ENCODE measurements around the gene GPBP1. TPM values are rescaled to one million over a fixed set of nuclear protein-coding genes. Genes with fewer than 3 reads are reported as not detected.

The GPBP1 gene
- total and polyA plus RNA-seq, 2 experiments from 2014 or later = 105 to 109 TPM

DNA sequence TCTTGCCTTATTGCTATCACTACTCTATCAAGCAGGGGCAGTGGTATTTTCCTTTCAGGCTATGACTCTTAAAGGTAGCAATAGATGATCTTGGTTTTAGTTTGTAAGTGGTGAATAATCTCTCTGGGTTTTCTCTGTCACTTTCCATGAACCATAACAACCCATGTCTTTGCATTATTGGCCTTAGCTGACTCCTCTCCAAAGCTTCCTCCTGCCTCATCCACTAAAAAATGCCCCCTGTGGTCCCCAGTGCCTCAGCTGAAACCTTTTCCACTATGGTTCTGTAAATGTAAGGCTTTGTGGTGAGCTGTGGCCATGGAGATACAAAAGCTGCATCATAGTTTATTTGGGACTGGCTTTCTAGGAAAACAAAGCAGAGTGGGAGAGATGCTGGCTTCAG is 128.8 kb downstream of the GPBP1 start (continued):
- TF ChIP-seq, protein P1, sequence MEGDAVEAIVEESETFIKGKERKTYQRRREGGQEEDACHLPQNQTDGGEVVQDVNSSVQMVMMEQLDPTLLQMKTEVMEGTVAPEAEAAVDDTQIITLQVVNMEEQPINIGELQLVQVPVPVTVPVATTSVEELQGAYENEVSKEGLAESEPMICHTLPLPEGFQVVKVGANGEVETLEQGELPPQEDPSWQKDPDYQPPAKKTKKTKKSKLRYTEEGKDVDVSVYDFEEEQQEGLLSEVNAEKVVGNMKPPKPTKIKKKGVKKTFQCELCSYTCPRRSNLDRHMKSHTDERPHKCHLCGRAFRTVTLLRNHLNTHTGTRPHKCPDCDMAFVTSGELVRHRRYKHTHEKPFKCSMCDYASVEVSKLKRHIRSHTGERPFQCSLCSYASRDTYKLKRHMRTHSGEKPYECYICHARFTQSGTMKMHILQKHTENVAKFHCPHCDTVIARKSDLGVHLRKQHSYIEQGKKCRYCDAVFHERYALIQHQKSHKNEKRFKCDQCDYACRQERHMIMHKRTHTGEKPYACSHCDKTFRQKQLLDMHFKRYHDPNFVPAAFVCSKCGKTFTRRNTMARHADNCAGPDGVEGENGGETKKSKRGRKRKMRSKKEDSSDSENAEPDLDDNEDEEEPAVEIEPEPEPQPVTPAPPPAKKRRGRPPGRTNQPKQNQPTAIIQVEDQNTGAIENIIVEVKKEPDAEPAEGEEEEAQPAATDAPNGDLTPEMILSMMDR (conservative IDR thresholded peaks at IDR 0.05; ENCODE audit: low read depth in 2 of 2) = no peak
- TF ChIP-seq, protein P2, sequence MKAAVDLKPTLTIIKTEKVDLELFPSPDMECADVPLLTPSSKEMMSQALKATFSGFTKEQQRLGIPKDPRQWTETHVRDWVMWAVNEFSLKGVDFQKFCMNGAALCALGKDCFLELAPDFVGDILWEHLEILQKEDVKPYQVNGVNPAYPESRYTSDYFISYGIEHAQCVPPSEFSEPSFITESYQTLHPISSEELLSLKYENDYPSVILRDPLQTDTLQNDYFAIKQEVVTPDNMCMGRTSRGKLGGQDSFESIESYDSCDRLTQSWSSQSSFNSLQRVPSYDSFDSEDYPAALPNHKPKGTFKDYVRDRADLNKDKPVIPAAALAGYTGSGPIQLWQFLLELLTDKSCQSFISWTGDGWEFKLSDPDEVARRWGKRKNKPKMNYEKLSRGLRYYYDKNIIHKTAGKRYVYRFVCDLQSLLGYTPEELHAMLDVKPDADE (IDR thresholded peaks at IDR 0.05) = no peak
- TF ChIP-seq ZNF331 (CRISPR knock-in tag; IDR thresholded peaks at IDR 0.05; ENCODE audit: low read depth) (no peak), POLR2AphosphoS5 (IDR thresholded peaks at IDR 0.05; ENCODE audit: low read depth) (no peak), NANOG (IDR thresholded peaks at IDR 0.05; ENCODE audit: borderline replicate concordance) (no peak), EZH2phosphoT487 (IDR thresholded peaks at IDR 0.05; ENCODE audit: unreplicated experiment) (no peak)

DNA sequence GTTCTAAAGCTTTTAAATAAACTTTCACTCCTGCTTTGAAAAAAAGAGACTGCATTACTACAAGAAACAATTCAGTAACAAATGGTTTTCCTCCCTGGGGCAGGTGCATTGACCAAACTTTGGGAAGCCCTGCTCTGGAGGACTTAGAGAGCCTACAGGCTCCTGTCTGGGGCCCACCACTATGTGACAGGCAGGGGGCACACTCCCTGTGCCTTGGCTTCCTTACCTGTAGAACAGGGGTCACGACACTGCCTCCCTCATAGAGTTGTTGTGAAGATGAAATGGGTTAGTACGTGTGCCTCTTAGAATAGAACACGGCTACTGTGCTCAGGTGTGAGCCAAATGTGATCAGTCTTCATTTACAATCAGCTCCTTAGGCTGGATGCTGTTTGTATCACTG is 130.1 kb downstream of the GPBP1 start:
- ATAC-seq (peak; percentile 90), DNase-seq (ENCODE audit: low spot score) (peak; percentile 55)
- peaks cover 11% of the 10 kb centered on the region; the same call in 2 of the 3 replicates for H3K36me3 Mint-ChIP-seq (ENCODE audit: low read depth)
- no peaks in the 10 kb centered on the region for H3K27me3 ChIP-seq (ENCODE audit: insufficient read depth)
- no peak overlapping the region for H3K4me2 ChIP-seq
- peaks cover 3% of the 10 kb centered on the region; the same call in 2 of the 3 replicates for H3K4me1 Mint-ChIP-seq
- H3K27ac ChIP-seq (ENCODE audit: low read depth) = no peak overlapping the region
- TF ChIP-seq ZNF331 (CRISPR knock-in tag; IDR thresholded peaks at IDR 0.05; ENCODE audit: low read depth) (no peak), STAT1 (IDR thresholded peaks at IDR 0.05; ENCODE audit: unreplicated experiment) (no peak)
- TF ChIP-seq, protein P1 (conservative IDR thresholded peaks at IDR 0.05; ENCODE audit: low read depth in 2 of 2) = peak; percentile 60 to 72
- H3K9me2 ChIP-seq (ENCODE audit: insufficient read depth) = no peaks in the 10 kb centered on the region
- H3K79me2 ChIP-seq (replicated peaks; ENCODE audit: insufficient read depth) = no peaks in the 10 kb centered on the region
- peaks cover 24% of the 10 kb centered on the region for H3K9me3 Mint-ChIP-seq
- no peaks in the 10 kb centered on the region for H3F3A ChIP-seq (replicated peaks; ENCODE audit: low read depth)
- no peaks in the 10 kb centered on the region for H4K20me1 ChIP-seq (replicated peaks; ENCODE audit: insufficient read depth)
- no peaks in the 10 kb centered on the region for H3K4me1 ChIP-seq (ENCODE audit: insufficient read depth)
- H3K27ac Mint-ChIP-seq = no peak overlapping the region
- H3K4me3 Mint-ChIP-seq = no peak overlapping the region
- H3K27me3 Mint-ChIP-seq (ENCODE audit: insufficient read depth, low read depth, poor library complexity) = peaks cover 2% of the 10 kb centered on the region
- H2AFZ ChIP-seq = no peak overlapping the region
- H3K4me3 ChIP-seq = no peak overlapping the region
- no peaks in the 10 kb centered on the region for H3K36me3 ChIP-seq (ENCODE audit: insufficient read depth)

DNA sequence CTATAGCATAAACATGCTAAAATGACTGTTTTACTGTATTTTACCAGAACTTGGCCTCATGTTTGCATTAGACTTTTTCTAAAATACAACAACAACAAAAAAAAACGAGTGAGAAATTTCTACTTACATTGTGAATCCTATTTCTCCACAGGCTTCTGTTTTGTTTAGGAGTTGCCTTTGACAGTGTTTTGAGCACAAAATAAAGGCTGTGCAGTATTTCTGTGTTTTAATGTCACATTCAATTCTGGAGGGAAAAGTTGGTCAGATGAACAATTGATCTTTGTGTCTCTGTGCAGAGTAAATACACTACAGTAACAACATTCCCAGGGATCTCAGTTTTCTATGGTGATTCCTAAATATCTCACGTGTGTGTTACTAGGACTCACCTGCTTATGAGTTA is 131.1 kb downstream of the GPBP1 start:
- Histone ChIP-seq H2AFZ (no peak overlapping the region), H3K36me3 (ENCODE audit: insufficient read depth) (no peaks in the 10 kb centered on the region), H3K4me2 (no peak overlapping the region), H3K9me2 (ENCODE audit: insufficient read depth) (no peaks in the 10 kb centered on the region), H3K4me1 (ENCODE audit: insufficient read depth) (no peaks in the 10 kb centered on the region), H3K4me3 (no peak overlapping the region), H3K27me3 (ENCODE audit: insufficient read depth) (no peaks in the 10 kb centered on the region), H3K79me2 (replicated peaks; ENCODE audit: insufficient read depth) (no peaks in the 10 kb centered on the region), H3K27ac (ENCODE audit: low read depth) (no peak overlapping the region), H3F3A (replicated peaks; ENCODE audit: low read depth) (no peaks in the 10 kb centered on the region), H4K20me1 (replicated peaks; ENCODE audit: insufficient read depth) (no peaks in the 10 kb centered on the region)
- Mint-ChIP-seq H3K27ac (no peak overlapping the region), H3K36me3 (ENCODE audit: low read depth) (peaks cover 12% of the 10 kb centered on the region), H3K9me3 (peaks cover 32% of the 10 kb centered on the region), H3K4me1 (no peaks in the 10 kb centered on the region), H3K27me3 (ENCODE audit: insufficient read depth, low read depth, poor library complexity) (peaks cover 2% of the 10 kb centered on the region), H3K4me3 (no peak overlapping the region)
- DNase-seq (ENCODE audit: low spot score) (no peak), ATAC-seq (no peak)
- TF ChIP-seq EZH2 (IDR thresholded peaks at IDR 0.05; ENCODE audit: low read depth, unreplicated experiment) (no peak), NANOG (IDR thresholded peaks at IDR 0.05; ENCODE audit: borderline replicate concordance) (no peak), STAT1 (IDR thresholded peaks at IDR 0.05; ENCODE audit: unreplicated experiment) (no peak)

Data from GM23338 (cell line).